ENCODE measurements around the gene LY6G6D. TPM values are rescaled to one million over a fixed set of nuclear protein-coding genes. Genes with fewer than 3 reads are reported as not detected.

LY6G6D gene
- total RNA-seq = not detected in 2 replicates
- not detected for total RNA-seq (2013)
- not detected in 2 replicates for polyA plus RNA-seq
- not detected in 2 replicates for polyA minus RNA-seq

- no peaks in the 10 kb centered on the region for H3K9me3 Mint-ChIP-seq (ENCODE audit: insufficient read depth)
- TF ChIP-seq CTCF (IDR thresholded peaks at IDR 0.05) (no peak), EZH2 (IDR thresholded peaks at IDR 0.05; ENCODE audit: borderline replicate concordance, insufficient read depth, low read depth, low read length, poor library complexity, severe bottlenecking) (no peak)
- no peak within 1 kb of the TSS for H3K4me3 ChIP-seq (ENCODE audit: control extremely low read depth in 1 of 5, extremely low read depth in 1 of 5, insufficient read depth in 1 of 5, low read depth in 2 of 5, low read length in 4 of 5)
- POLR2A ChIA-PET = interaction anchor here (0.6 to 0.7 kb wide), 2 partner anchors 21 to 63 kb away, joined by 3 to 7 read pairs; partner anchors contain the start of gene BAG6
- peaks cover 14% of the 10 kb centered on the region for H3K4me1 Mint-ChIP-seq
- WGBS (ENCODE audit: insufficient coverage) = 88% methylated on average over 12 of the region's 16 CpGs
- no peak within 1 kb of the TSS for H3K4me3 Mint-ChIP-seq
- no peak within 1 kb of the TSS for H3K27ac ChIP-seq (ENCODE audit: low read length in 2 of 2)
- no peak within 1 kb of the TSS for H3K9ac ChIP-seq (ENCODE audit: low read length)
- H3K27me3 Mint-ChIP-seq = peaks cover 3% of the 10 kb centered on the region
- ATAC-seq (ENCODE audit: low read depth) (no peak), DNase-seq (no peak)
- no peak within 1 kb of the TSS for H3K27ac Mint-ChIP-seq
- H4K20me1 ChIP-seq (ENCODE audit: control insufficient read depth, insufficient read depth, low read length, poor library complexity, severe bottlenecking) = no peaks in the 10 kb centered on the region
- no peaks in the 10 kb centered on the region for H3K79me2 ChIP-seq (ENCODE audit: control insufficient read depth, insufficient read depth, low read length)
- no peaks in the 10 kb centered on the region for H3K36me3 ChIP-seq (replicated peaks in 1 of 2; ENCODE audit: control extremely low read depth in 1 of 2, control insufficient read depth in 1 of 2, extremely low read depth in 1 of 2, insufficient read depth in 2 of 2, low read length in 1 of 2)
- H3K4me1 ChIP-seq (ENCODE audit: control insufficient read depth in 2 of 2, insufficient read depth in 2 of 2, low read length in 2 of 2) = peaks cover 10 to 16% of the 10 kb centered on the region in 2 donors
- CTCF ChIA-PET = interaction anchor here (0.7 to 3.3 kb wide), 3 partner anchors 10 to 54 kb away, joined by 3 to 10 read pairs (median 4); no protein-coding TSS in a partner anchor
- H2AFZ ChIP-seq (ENCODE audit: insufficient read depth, low read depth, low read length, poor library complexity, severe bottlenecking) = no peak within 1 kb of the TSS
- no peaks in the 10 kb centered on the region for H3K9me3 ChIP-seq (ENCODE audit: control extremely low read depth in 1 of 3, control insufficient read depth in 2 of 3, insufficient read depth in 1 of 3, low read length in 2 of 3)
- intact Hi-C loops (cut with micrococcal nuclease) = no loop called here
- no peak within 1 kb of the TSS for H3K4me2 ChIP-seq (replicated peaks; ENCODE audit: low read depth, low read length, poor library complexity, severe bottlenecking)
- H3K27me3 ChIP-seq (replicated peaks in 1 of 4; ENCODE audit: control extremely low read depth in 1 of 4, control insufficient read depth in 3 of 4, insufficient read depth in 4 of 4, low read length in 3 of 4) = no peaks in the 10 kb centered on the region
These were observed at the start of gene LY6G6D for GRCh38 chr6:31715022-31715958. Gene LY6G6D (plus strand): TSS chr6:31715348. CDS start chr6:31715356, 8 bp downstream.
